ENCODE results near the gene GPATCH1.
"Not testable (repeated sequence)": the region's sequence is repeated elsewhere in the genome, so short reads cannot be mapped to it uniquely, and the experiment has no call there.

The GPATCH1 gene

GRCh38 chr19:33161201-33161600 lies 80.2 kb downstream of the GPATCH1 start:
- no peak for DNase-seq (ENCODE audit: low spot score)

GRCh38 chr19:33163481-33163880 lies 82.5 kb downstream of the GPATCH1 start:
- DNase-seq (ENCODE audit: low spot score), result no peak

GRCh38 chr19:33166037-33166436 lies 85.1 kb downstream of the GPATCH1 start:
- DNase-seq (ENCODE audit: low spot score), result not testable (repeated sequence)

GRCh38 chr19:33167438-33167837 lies 86.5 kb downstream of the GPATCH1 start:
- no peak for DNase-seq (ENCODE audit: low spot score)

- no peak for DNase-seq (ENCODE audit: low spot score)
Measured at GRCh38 chr19:33168528-33168927, 87.5 kb downstream of the GPATCH1 start.

- no peak for DNase-seq (ENCODE audit: low spot score)
Measured at GRCh38 chr19:33171222-33171795, 90.3 kb downstream of the GPATCH1 start.

GRCh38 chr19:33171916-33172359 lies 91.0 kb downstream of the GPATCH1 start:
- no peak for DNase-seq (ENCODE audit: low spot score)

- no peak for DNase-seq (ENCODE audit: low spot score)
Measured at GRCh38 chr19:33174186-33174585, 93.2 kb downstream of the GPATCH1 start.

- no peak for DNase-seq (ENCODE audit: low spot score)
Measured at GRCh38 chr19:33175156-33175782, 94.3 kb downstream of the GPATCH1 start.

GRCh38 chr19:33175886-33176669 lies 95.1 kb downstream of the GPATCH1 start:
- no peak for DNase-seq (ENCODE audit: low spot score)

GRCh38 chr19:33176670-33177416 lies 95.9 kb downstream of the GPATCH1 start:
- peak; percentile 96 for DNase-seq (ENCODE audit: low spot score)

- peak; percentile 82 for DNase-seq (ENCODE audit: low spot score)
Measured at GRCh38 chr19:33177417-33177979, 96.5 kb downstream of the GPATCH1 start.

Data from globus pallidus (tissue), 1 donor.